ENCODE data around the gene PLCG1. TPM values are rescaled to one million over a fixed set of nuclear protein-coding genes. Genes with fewer than 3 reads are reported as not detected.

Gene PLCG1
- total RNA-seq, 3 donors from 2014 or later (not counting 1 experiment from before 2014, with no cell fraction given) = 199 to 242 (median 236) TPM

- TF ChIP-seq CTCF (IDR thresholded peaks at IDR 0.05) = no peak
- WGBS (ENCODE audit: insufficient coverage) = 98% methylated on average over 3 of the region's 3 CpGs
- intact Hi-C loops (cut with micrococcal nuclease) = no loop called here
- Mint-ChIP-seq H3K27ac (no peak overlapping the region), H3K9me3 (no peaks in the 10 kb centered on the region), H3K4me3 (no peak overlapping the region), H3K4me1 (peaks cover 25 to 39% of the 10 kb centered on the region in 2 donors), H3K36me3 (peaks cover 24% of the 10 kb centered on the region), H3K27me3 (ENCODE audit: low read depth in 2 of 2) (no peaks in the 10 kb centered on the region)
- Histone ChIP-seq H3K27me3 (ENCODE audit: control insufficient read depth, insufficient read depth, low read length) (no peaks in the 10 kb centered on the region), H3K4me1 (ENCODE audit: control insufficient read depth, insufficient read depth, low read length) (peaks cover 21% of the 10 kb centered on the region), H3K9me3 (ENCODE audit: control insufficient read depth, insufficient read depth, low read length) (no peaks in the 10 kb centered on the region), H3K36me3 (ENCODE audit: control insufficient read depth, insufficient read depth, low read length) (peaks cover 88% of the 10 kb centered on the region), H3K27ac (ENCODE audit: low read length) (no peak overlapping the region), H3K4me3 (ENCODE audit: low read length) (no peak overlapping the region)
- ATAC-seq = no peak
- DNase-seq = no peak
Measured at GRCh38 chr20:41171736-41172295, 34.5 kb downstream of the PLCG1 start.

GRCh38 chr20:41172296-41173140, 35.2 kb downstream of the PLCG1 start:
- peaks cover 17% of the 10 kb centered on the region for H3K36me3 Mint-ChIP-seq
- H3K9me3 Mint-ChIP-seq = no peaks in the 10 kb centered on the region
- Histone ChIP-seq H3K4me3 (ENCODE audit: low read length) (no peak overlapping the region), H3K36me3 (ENCODE audit: control insufficient read depth, insufficient read depth, low read length) (peaks cover 85% of the 10 kb centered on the region), H3K9me3 (ENCODE audit: control insufficient read depth, insufficient read depth, low read length) (no peaks in the 10 kb centered on the region), H3K4me1 (ENCODE audit: control insufficient read depth, insufficient read depth, low read length) (peaks cover 14% of the 10 kb centered on the region), H3K27ac (ENCODE audit: low read length) (no peak overlapping the region), H3K27me3 (ENCODE audit: control insufficient read depth, insufficient read depth, low read length) (no peaks in the 10 kb centered on the region)
- H3K4me3 Mint-ChIP-seq = no peak overlapping the region
- TF ChIP-seq CTCF (IDR thresholded peaks at IDR 0.05) = no peak
- intact Hi-C loops (cut with micrococcal nuclease) = loop anchor here (1.0 kb wide), 2 partner anchors 60 to 168 kb away; partner anchors contain the start of gene LPIN3
- no peak for DNase-seq
- H3K4me1 Mint-ChIP-seq = peaks cover 18 to 32% of the 10 kb centered on the region in 2 donors
- no peaks in the 10 kb centered on the region for H3K27me3 Mint-ChIP-seq (ENCODE audit: low read depth in 2 of 2)
- H3K27ac Mint-ChIP-seq = peak overlapping the region in 1 of 2 donors; percentile 33
- 94% methylated on average over 18 of the region's 18 CpGs for WGBS (ENCODE audit: insufficient coverage)
- no peak for ATAC-seq

GRCh38 chr20:41173161-41173721, 35.9 kb downstream of the PLCG1 start:
- Mint-ChIP-seq H3K27ac (peak overlapping the region in 1 of 2 donors; percentile 33), H3K4me1 (peaks cover 11 to 25% of the 10 kb centered on the region in 2 donors), H3K4me3 (no peak overlapping the region), H3K36me3 (peaks cover 17% of the 10 kb centered on the region), H3K27me3 (ENCODE audit: low read depth in 2 of 2) (no peaks in the 10 kb centered on the region), H3K9me3 (no peaks in the 10 kb centered on the region)
- peak; percentile 83 for TF ChIP-seq CTCF (IDR thresholded peaks at IDR 0.05)
- peak; percentile 64 to 88 (median 87) for ATAC-seq
- Histone ChIP-seq H3K4me1 (ENCODE audit: control insufficient read depth, insufficient read depth, low read length) (peaks cover 7% of the 10 kb centered on the region), H3K9me3 (ENCODE audit: control insufficient read depth, insufficient read depth, low read length) (no peaks in the 10 kb centered on the region), H3K36me3 (ENCODE audit: control insufficient read depth, insufficient read depth, low read length) (peaks cover 82% of the 10 kb centered on the region), H3K4me3 (ENCODE audit: low read length) (no peak overlapping the region), H3K27ac (ENCODE audit: low read length) (no peak overlapping the region), H3K27me3 (ENCODE audit: control insufficient read depth, insufficient read depth, low read length) (no peaks in the 10 kb centered on the region)
- peak; percentile 58 to 77 for DNase-seq
- WGBS (ENCODE audit: insufficient coverage) = 51% methylated on average over 9 of the region's 9 CpGs
- intact Hi-C loops (cut with micrococcal nuclease) = loop anchor here (1.0 kb wide), 2 partner anchors 59 to 167 kb away; partner anchors contain the start of gene LPIN3
